NCI-H446 treated with DMSO at 0.1 percent for 48 hours (cell line): ENCODE results near the gene SYNJ1.
"Not testable (repeated sequence)": the region's sequence is repeated elsewhere in the genome, so short reads cannot be mapped to it uniquely, and the experiment has no call there.

Source experiments
- DNase-seq: peaks from one replicate; lab custom pipeline; 2025; lab: John Stamatoyannopoulos, UW

Gene SYNJ1

GRCh38 chr21:32736083-32736482 lies 8.3 kb upstream of the SYNJ1 start:
- DNase-seq: not testable (repeated sequence)

GRCh38 chr21:32735524-32735923 lies 7.7 kb upstream of the SYNJ1 start:
- no peak for DNase-seq

GRCh38 chr21:32733990-32734613 lies 6.3 kb upstream of the SYNJ1 start:
- no peak for DNase-seq

GRCh38 chr21:32733356-32733755 lies 5.5 kb upstream of the SYNJ1 start:
- DNase-seq: no peak

GRCh38 chr21:32732544-32732943 lies 4.7 kb upstream of the SYNJ1 start:
- no peak for DNase-seq

- no peak for DNase-seq
These were observed 1.0 kb upstream of the SYNJ1 start for GRCh38 chr21:32728848-32729247.

GRCh38 chr21:32728456-32728839 lies 635 bp upstream of the SYNJ1 start:
- no peak for DNase-seq

- peak; percentile 11 for DNase-seq
These were observed 750 bp downstream of the SYNJ1 start for GRCh38 chr21:32726839-32727686.

GRCh38 chr21:32719085-32719484 lies 8.7 kb downstream of the SYNJ1 start:
- DNase-seq: no peak

- DNase-seq: no peak
These were observed 9.9 kb downstream of the SYNJ1 start for GRCh38 chr21:32717851-32718316.

GRCh38 chr21:32716486-32716885 lies 11.3 kb downstream of the SYNJ1 start:
- DNase-seq: no peak

- peak; percentile 4 for DNase-seq
These were observed 14.1 kb downstream of the SYNJ1 start for GRCh38 chr21:32713726-32714125.

- no peak for DNase-seq
These were observed 15.2 kb downstream of the SYNJ1 start for GRCh38 chr21:32712641-32713040.

GRCh38 chr21:32712043-32712442 lies 15.8 kb downstream of the SYNJ1 start:
- DNase-seq: no peak

- DNase-seq: no peak
These were observed 16.8 kb downstream of the SYNJ1 start for GRCh38 chr21:32710987-32711386.

- DNase-seq: no peak
These were observed 17.6 kb downstream of the SYNJ1 start for GRCh38 chr21:32710069-32710784.

GRCh38 chr21:32708069-32708468 lies 19.7 kb downstream of the SYNJ1 start:
- DNase-seq: no peak

GRCh38 chr21:32705901-32706300 lies 21.9 kb downstream of the SYNJ1 start:
- DNase-seq: no peak

- no peak for DNase-seq
These were observed 22.7 kb downstream of the SYNJ1 start for GRCh38 chr21:32705139-32705538.

- DNase-seq: no peak
These were observed 25.1 kb downstream of the SYNJ1 start for GRCh38 chr21:32702702-32703101.

GRCh38 chr21:32698971-32699693 lies 28.7 kb downstream of the SYNJ1 start:
- DNase-seq: no peak

GRCh38 chr21:32698286-32698685 lies 29.5 kb downstream of the SYNJ1 start:
- no peak for DNase-seq
